Islet of Langerhans (tissue), 1 donor: ENCODE data around the gene TXNL1.
A peak's percentile ranks its signal among the peaks of the same experiment; 100 is the strongest.
"Not testable (repeated sequence)": the region's sequence is repeated elsewhere in the genome, so short reads cannot be mapped to it uniquely, and the experiment has no call there.

Experiments used
- FAIRE-seq: peaks from one replicate; lab custom pipeline; 2011; peaks lifted over from hg19 to GRCh38; lab: Jason Lieb, UNC

The TXNL1 gene

GRCh38 chr18:56643381-56643780 is 5.0 kb upstream of the TXNL1 start:
- no peak for FAIRE-seq

GRCh38 chr18:56641714-56642337 is 3.4 kb upstream of the TXNL1 start:
- no peak for FAIRE-seq

GRCh38 chr18:56639571-56639970 is 1.2 kb upstream of the TXNL1 start:
- no peak for FAIRE-seq

DNA sequence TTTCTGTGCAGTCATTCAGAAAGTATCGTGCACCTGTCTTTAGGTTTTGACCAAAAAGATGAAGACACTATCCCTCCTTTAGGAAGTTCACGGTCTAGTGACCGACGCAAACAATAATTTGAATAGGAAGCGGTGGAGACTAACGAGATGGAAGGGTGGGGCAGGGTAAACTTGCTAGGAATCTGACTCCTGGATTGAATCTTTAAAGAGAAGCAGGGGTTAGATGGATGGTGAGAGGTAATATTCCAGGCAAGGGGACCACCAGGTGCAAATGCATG is 651 bp upstream of the TXNL1 start:
- FAIRE-seq: no peak

GRCh38 chr18:56637711-56638231 is 621 bp downstream of the TXNL1 start:
- FAIRE-seq: no peak

DNA sequence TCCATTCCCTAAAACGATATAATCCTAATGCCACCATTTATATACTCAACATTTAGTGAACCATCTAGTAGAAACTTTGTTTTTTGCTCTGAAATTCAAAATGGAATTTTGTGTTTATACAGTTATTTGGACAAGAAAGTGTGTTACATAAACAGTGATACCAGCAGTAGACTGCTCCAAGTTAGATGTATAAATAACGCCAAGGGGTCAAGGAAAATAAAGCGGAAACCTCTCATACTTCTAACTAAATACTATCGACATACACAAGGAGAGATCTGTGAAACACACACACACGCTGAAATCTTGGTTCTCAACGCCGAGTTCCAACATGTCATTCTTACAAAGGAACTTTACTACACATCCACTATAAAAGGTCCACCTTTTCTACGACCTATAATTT is 1.2 kb downstream of the TXNL1 start:
- no peak for FAIRE-seq

DNA sequence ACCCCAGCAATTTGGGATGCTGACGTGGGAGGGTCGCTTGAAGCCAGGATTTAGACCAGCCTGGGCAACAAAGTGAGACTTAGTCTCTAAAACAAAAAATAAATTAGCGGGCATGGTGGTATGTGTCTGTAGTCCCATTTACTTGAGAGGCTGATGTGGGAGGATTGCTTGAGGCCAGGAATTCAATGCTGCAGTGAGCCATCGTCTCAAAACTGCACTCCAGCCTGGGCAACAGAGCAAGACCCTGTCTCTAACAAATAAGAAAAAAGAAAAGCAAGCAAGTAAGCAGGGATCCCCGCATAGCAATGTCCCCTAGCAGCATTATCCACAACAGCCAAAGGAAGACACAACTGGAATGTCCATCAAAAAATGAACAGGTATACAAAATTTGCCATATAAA is 3.4 kb downstream of the TXNL1 start:
- no peak for FAIRE-seq

DNA sequence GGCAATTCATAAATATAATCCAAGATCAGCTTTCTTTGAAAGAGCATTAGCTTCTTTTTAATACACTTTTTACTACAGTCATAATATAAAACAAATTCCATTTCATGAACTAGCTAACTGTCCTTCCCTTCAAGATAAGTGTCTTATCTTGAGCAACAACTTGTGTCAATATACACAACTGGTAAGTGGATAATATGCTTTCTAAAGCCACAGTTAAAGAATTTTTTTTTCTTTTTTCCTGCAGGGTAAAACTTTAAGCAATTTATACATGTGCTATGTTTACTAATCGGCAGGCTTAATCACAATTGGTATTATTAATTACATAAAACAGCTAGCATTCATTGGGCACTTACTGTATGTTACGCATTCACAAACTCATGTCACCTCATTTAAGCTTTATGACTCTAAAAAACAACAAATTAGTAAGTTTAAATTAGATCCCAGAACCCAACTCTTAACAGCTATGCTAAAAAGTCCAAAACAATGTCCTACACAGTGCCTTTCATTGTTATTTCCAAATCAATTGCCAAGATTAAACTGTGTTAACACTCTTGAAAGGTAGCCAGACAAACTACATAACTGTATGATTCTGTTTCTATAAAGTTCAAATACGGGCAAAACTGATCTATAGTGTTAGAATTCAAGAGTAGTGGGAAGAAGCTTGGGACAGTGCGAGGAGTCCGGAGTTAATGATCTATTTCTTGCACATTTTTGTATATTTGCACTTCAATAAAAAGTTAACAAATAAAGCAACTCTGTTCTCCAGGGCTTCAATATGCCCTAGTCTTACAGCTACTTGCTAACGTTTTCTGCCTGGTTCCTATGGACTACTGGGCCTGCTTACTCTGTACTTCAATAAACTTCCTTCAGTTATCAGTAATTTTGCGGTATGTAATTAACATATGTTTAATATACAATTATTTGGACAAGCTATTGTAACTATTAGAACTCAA is 6.0 kb downstream of the TXNL1 start:
- FAIRE-seq: peak; percentile 55

DNA sequence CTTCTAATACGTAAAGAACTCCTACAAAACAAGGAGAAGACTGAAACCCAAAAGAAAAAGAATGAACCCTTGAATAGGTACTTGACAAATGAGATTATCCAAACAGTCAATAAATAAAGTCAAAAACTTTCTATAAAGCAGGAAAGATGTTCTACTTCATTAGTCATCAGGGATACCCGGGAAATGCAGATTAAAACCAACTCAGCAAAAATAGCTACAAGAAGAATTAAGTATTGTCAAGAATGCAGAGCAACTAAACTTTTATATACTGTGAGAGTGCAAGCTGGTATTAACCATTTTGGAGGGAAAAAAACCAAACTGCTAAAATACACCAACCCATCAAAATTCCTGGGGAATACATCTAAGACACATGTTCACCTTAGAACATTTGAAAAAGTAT is 10.4 kb downstream of the TXNL1 start:
- no peak for FAIRE-seq

GRCh38 chr18:56615738-56616520 is 22.5 kb downstream of the TXNL1 start:
- peak; percentile 84 for FAIRE-seq

DNA sequence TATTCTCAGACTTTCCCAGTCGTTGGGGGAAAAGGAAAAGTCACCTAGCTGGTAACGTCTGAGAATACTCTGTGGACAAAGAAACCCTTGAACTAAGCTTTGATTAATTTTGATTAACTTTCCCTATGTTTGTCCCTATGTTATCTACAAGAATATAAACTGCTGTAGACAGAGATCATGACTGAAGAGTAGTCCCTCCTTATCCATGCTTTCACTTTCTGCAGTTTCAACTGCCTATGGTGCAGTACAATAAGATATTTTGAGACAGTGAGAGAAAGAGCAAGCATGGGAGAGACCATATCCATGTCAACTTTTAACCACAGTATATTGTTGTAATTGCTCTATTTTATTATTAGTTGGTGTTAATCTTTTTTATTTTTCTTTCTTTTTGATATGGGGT is 31.8 kb downstream of the TXNL1 start:
- no peak for FAIRE-seq

DNA sequence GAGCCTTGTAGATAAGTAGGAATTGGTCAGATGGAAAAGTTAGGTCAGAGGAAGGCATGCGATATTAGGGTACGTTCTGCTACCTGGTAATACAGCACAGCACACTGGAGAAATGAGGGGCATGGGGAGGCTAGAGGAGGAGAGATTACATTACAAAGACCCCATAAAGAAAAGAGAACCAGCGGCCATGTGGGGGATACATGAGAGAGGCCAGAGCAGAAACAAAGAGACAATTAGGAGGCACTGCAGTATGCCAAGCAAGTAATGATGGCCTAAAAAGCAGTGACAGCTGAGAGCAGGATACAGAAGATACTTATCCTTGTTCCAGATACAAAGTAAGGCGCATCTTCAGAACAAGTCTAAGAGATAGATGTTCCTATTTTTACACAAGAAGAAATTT is 40.0 kb downstream of the TXNL1 start:
- no peak for FAIRE-seq

DNA sequence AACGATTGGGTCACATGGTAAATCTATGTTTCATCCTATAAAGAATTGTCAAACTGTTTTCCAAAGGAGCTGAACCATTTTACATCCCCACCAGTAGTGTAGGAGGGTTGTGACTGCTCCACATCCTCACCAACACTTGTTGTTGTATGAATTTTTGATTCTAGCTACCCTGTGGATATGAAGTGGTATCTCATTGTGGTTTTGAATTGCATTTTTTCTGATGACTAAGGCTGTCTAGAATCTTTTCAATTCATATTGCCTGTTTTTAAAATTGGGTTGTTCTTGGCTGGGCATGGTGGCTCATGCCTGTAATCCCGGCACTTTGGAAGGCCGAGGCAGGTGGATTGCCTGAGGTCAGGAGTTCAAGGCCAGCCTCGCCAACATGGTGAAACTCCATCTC is 44.5 kb downstream of the TXNL1 start:
- no peak for FAIRE-seq

DNA sequence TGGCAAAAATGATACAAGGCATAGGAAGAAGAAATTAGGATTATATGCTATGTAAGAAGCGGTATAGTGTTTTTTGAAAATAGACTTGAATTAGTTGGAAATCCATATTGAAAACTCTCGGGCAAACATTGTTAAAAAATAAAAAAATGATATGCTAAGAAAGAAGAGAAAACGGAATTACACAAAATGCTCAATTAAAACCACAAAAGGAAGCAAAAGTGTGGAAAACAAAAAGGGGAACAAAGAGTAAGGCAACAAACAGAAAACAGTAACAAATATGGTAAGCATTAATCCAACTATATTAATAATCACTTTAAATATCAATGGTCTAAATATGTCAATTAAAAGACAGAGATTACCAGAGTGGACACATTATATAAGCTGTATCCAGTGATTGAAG is 58.4 kb downstream of the TXNL1 start:
- FAIRE-seq: peak; percentile 5

DNA sequence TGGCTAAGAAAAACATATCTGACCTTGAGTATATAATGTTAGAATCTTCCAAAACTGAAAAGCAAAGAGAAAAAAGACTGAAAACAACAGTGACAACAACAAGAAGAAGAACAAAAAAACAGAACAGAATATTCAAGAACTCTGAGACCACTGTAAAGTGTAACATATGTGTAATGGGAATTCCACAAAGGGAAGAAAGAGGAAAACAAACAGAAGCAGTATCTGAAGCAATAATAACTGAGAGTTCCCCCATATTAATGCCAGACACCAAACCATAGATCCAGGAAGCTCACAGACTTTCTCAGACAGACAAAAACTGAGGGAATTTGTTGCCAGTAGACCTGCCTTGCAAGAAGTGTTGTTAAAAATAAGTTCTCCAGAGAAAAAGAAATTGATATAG is 58.9 kb downstream of the TXNL1 start:
- FAIRE-seq: no peak

DNA sequence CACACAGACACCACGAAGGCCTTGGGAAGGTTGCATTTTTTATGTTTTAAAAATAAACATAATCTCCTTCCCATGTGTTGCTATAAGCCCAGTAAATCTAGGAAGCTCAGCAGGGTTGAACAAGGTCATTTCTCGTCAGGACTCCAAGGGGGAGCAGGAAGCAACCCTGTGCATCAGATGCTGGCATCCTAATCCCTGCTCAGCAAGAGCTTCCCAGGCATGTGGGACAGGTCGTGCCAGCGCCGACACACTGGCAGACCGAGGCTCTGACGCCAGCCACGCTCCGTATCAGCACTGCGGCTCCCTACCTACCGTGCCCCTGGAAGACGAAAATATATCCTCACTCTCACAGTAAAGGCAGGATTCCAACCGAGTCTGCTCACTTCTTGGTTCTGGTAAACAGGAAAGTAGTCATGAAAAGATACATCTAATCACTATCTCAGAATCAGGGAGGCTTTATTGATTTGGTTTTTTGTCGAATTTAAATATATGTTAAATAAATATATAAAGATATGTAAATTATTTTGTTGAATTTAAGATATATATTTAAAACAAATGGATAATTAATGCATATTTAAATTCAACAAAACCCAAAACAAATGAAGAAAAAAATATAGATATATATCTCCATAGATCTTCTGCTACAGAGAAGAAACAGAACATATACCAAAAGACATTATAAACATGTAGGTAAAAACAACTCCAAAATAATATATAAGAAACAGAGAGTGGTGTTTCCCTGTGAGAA is 61.4 kb downstream of the TXNL1 start:
- no peak for FAIRE-seq

DNA sequence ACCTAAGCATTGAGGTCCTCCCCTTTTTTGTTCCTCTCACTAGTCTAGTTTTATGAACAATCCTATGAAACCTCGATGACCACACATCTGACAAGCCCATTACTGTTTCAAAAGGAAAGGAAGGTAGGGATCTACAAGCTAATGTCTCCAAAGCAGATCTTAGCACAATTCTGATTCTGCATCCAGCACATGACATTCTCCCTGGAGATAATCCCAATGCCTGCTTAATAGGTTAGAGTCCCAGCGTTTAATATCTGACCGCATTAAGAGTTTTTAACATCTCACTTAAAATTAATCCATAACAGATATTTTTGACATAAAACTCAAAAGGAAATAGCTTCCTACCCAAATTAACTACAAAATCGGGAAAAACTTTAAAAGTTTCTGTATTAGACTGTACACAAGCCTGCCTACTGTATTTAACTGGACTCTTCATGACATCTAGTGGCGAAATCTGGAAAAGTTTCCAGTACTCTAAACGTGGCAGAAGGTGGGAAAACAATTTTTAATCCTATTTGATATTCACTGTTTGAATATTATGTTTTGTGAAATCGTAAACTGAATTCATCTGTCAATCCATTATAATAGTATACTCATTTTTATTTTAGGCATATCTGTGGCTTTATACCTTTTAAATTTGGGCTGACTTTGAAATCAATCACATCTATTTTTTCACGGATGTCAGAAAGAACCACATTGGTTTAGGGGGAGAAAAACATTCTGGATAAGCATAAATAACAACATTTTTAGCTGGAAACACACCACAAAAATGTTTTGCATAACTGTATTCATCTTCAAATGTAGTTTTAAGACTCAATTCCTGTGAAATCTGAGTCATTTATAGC is 62.4 kb downstream of the TXNL1 start:
- FAIRE-seq: peak; percentile 100

GRCh38 chr18:56574861-56575260 is 63.5 kb downstream of the TXNL1 start:
- no peak for FAIRE-seq

- FAIRE-seq: not testable (repeated sequence)
Observed at GRCh38 chr18:56572267-56572666, 66.1 kb downstream of the TXNL1 start.

GRCh38 chr18:56570978-56571377 is 67.4 kb downstream of the TXNL1 start:
- no peak for FAIRE-seq

- FAIRE-seq: no peak
Observed at GRCh38 chr18:56569416-56569815, 69.0 kb downstream of the TXNL1 start.
